Measurements from ENCODE around the gene NEFH.

DNA sequence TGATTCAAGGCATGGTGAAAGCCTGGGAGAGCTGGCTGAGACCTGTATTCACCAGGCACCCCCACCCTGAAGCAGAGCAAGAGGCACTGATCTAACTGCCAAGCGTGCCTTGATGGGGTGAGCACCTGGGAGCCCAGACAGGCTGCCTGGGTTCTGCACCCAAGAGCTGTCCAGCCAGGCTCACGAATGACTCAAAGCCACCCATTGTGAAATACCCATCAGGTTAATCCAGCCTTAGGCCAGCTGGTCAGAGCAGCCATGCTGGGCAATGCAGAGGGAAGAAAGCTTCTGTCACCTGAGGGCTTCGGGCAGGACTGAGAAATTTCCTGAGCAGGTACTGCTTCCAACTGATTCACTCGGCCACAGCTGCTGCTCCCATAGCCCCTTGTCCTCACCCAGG lies 51.4 kb downstream of the NEFH start:
- TF ChIP-seq, protein P1, sequence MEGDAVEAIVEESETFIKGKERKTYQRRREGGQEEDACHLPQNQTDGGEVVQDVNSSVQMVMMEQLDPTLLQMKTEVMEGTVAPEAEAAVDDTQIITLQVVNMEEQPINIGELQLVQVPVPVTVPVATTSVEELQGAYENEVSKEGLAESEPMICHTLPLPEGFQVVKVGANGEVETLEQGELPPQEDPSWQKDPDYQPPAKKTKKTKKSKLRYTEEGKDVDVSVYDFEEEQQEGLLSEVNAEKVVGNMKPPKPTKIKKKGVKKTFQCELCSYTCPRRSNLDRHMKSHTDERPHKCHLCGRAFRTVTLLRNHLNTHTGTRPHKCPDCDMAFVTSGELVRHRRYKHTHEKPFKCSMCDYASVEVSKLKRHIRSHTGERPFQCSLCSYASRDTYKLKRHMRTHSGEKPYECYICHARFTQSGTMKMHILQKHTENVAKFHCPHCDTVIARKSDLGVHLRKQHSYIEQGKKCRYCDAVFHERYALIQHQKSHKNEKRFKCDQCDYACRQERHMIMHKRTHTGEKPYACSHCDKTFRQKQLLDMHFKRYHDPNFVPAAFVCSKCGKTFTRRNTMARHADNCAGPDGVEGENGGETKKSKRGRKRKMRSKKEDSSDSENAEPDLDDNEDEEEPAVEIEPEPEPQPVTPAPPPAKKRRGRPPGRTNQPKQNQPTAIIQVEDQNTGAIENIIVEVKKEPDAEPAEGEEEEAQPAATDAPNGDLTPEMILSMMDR (IDR thresholded peaks at IDR 0.05; ENCODE audit: low read depth, low read length, poor library complexity, severe bottlenecking): no peak
- no peak for TF ChIP-seq EZH2phosphoT487 (IDR thresholded peaks at IDR 0.05; ENCODE audit: borderline replicate concordance, low read length)
